Endodermal cell (in vitro differentiated cells): Measurements from ENCODE around the gene RPL10A. TPM values are rescaled to one million over a fixed set of nuclear protein-coding genes. Genes with fewer than 3 reads are reported as not detected.
"Not testable (repeated sequence)": the region's sequence is repeated elsewhere in the genome, so short reads cannot be mapped to it uniquely, and the experiment has no call there.

Experiments used
- DNase-seq: peaks from one replicate; pipeline ENCODE4 v3.0.0-alpha.2; 2017
- H3K27ac ChIP-seq: 2 replicates; pipeline ENCODE4 v1.5.1; 2013; ENCODE audit warnings: mild to moderate bottlenecking, low read depth, low read length, moderate library complexity
- H3K27me3 ChIP-seq: 2 replicates; pipeline ENCODE4 v1.6.1; 2013; ENCODE audit warnings: mild to moderate bottlenecking, low read length, moderate library complexity; ENCODE audit not compliant: insufficient read depth, control insufficient read depth, poor library complexity, severe bottlenecking
- H3K36me3 ChIP-seq: 2 replicates; pipeline ENCODE4 v1.7.0; 2013; ENCODE audit warnings: mild to moderate bottlenecking, low read length, moderate library complexity; ENCODE audit not compliant: control insufficient read depth, insufficient read depth
- H3K4me1 ChIP-seq: one replicate; pipeline ENCODE4 v1.7.0; 2013; ENCODE audit warnings: low read length; ENCODE audit not compliant: control insufficient read depth, insufficient read depth
- H3K4me3 ChIP-seq: 2 replicates; pipeline ENCODE4 v1.5.1; 2013; ENCODE audit warnings: mild to moderate bottlenecking, low read length, moderate library complexity
- H3K9ac ChIP-seq: 2 replicates; pipeline ENCODE4 v1.6.1; 2013; ENCODE audit warnings: mild to moderate bottlenecking, low read length, moderate library complexity; ENCODE audit not compliant: poor library complexity, severe bottlenecking; ENCODE audit errors: extremely low read depth
- H3K9me3 ChIP-seq: 2 replicates; pipeline ENCODE4 v1.6.1; 2013; ENCODE audit warnings: mild to moderate bottlenecking, low read length, moderate library complexity; ENCODE audit not compliant: control insufficient read depth
- H3K27ac Mint-ChIP-seq: 2 replicates; pipeline ENCODE4 v1.8.0; 2020; ENCODE audit warnings: mixed read lengths
- H3K27me3 Mint-ChIP-seq: 2 replicates; pipeline ENCODE4 v1.8.0; 2021; ENCODE audit warnings: mild to moderate bottlenecking, mixed read lengths; ENCODE audit not compliant: insufficient read depth
- H3K36me3 Mint-ChIP-seq: 2 replicates; pipeline ENCODE4 v1.8.0; 2020; ENCODE audit warnings: low read depth, mixed read lengths
- H3K4me1 Mint-ChIP-seq: 2 replicates; pipeline ENCODE4 v1.8.0; 2020; ENCODE audit warnings: mixed read lengths
- H3K4me3 Mint-ChIP-seq: 2 replicates; pipeline ENCODE4 v1.8.0; 2020; ENCODE audit warnings: mild to moderate bottlenecking, moderate library complexity, mixed read lengths
- H3K9me3 Mint-ChIP-seq: 2 replicates; pipeline ENCODE4 v1.8.0; 2020; ENCODE audit warnings: mild to moderate bottlenecking, mixed read lengths
- WGBS, 2 experiments: methylation state at CpG; one replicate each; pipeline versions ENCODE4 v1.1.5 to v1.1.7; 2013; ENCODE audit warnings: missing lambda C conversion rate in 2 of 2, mixed read lengths in 1 of 2; ENCODE audit not compliant: insufficient coverage in 1 of 2, insufficient read length in 1 of 2; 5-methylcytosine and 5-hydroxymethylcytosine counted together
- total RNA-seq, 2 donors: library from RNA; stranded (reverse); fragmentation: NEBNext Ultra II Directional in 1 of 2; extraction: Animal tissue kit (Norgen Biotek cat#: 25700) in 1 of 2; gene quantifications; 2 replicates in 1 of 2; 3 replicates in 1 of 2; pipeline ENCODE4 v1.2.1, GENCODE V29; 2021
- TF ChIP-seq, protein P1 (sequence below): fragments of 200-600 bp; sonication (generic); conservative IDR thresholded peaks from 2 replicates; pipeline ENCODE4 v1.5.0; 2021; ENCODE audit warnings: antibody characterized with exemption, mild to moderate bottlenecking

The RPL10A gene
- total RNA-seq, 2 donors from 2014 or later: 1,411 to 1,652 TPM

GRCh38 chr6:35515939-35516338 lies 47.7 kb downstream of the RPL10A start:
- H3K9me3 ChIP-seq, H3K9ac ChIP-seq, H3K27ac Mint-ChIP-seq, H3K4me1 Mint-ChIP-seq, H3K4me3 ChIP-seq, H3K36me3 Mint-ChIP-seq, H3K27me3 Mint-ChIP-seq, H3K4me3 Mint-ChIP-seq, H3K9me3 Mint-ChIP-seq, H3K36me3 ChIP-seq, H3K4me1 ChIP-seq, H3K27me3 ChIP-seq, H3K27ac ChIP-seq: not testable (repeated sequence)
- TF ChIP-seq, protein P1, sequence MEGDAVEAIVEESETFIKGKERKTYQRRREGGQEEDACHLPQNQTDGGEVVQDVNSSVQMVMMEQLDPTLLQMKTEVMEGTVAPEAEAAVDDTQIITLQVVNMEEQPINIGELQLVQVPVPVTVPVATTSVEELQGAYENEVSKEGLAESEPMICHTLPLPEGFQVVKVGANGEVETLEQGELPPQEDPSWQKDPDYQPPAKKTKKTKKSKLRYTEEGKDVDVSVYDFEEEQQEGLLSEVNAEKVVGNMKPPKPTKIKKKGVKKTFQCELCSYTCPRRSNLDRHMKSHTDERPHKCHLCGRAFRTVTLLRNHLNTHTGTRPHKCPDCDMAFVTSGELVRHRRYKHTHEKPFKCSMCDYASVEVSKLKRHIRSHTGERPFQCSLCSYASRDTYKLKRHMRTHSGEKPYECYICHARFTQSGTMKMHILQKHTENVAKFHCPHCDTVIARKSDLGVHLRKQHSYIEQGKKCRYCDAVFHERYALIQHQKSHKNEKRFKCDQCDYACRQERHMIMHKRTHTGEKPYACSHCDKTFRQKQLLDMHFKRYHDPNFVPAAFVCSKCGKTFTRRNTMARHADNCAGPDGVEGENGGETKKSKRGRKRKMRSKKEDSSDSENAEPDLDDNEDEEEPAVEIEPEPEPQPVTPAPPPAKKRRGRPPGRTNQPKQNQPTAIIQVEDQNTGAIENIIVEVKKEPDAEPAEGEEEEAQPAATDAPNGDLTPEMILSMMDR: peak; percentile 34
- peak; percentile 57 for DNase-seq
- WGBS, 2 experiments: 90 to 95% methylated on average over 6 of the region's 6 CpGs

DNA sequence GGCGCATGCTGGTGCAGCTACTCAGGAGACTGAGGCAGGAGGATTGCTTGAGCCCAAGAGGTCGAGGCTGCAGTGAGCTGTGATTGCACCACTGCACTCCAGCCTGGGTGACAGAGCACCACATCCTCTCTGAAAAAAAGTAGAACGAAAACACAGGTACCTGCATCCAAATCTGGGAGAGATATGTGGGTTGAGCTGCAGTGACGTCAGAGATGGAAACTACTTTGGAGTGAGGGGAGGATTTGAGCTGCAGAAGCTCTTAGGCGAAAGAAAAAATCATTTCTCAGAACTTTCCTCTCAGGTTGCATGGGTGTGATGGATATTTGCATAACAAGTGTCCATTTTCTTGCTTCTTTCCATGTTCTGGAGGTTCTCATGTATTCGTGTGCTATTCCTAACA lies 48.5 kb downstream of the RPL10A start:
- TF ChIP-seq, protein P1: no peak
- Histone ChIP-seq H3K27me3 (no peaks in the 10 kb centered on the region), H3K9me3 (no peaks in the 10 kb centered on the region), H3K27ac (no peak overlapping the region), H3K4me3 (no peak overlapping the region), H3K4me1 (no peaks in the 10 kb centered on the region), H3K36me3 (no peaks in the 10 kb centered on the region), H3K9ac (no peak overlapping the region)
- H3K4me3 Mint-ChIP-seq: no peak overlapping the region
- no peaks in the 10 kb centered on the region for H3K36me3 Mint-ChIP-seq
- no peaks in the 10 kb centered on the region for H3K9me3 Mint-ChIP-seq
- H3K27me3 Mint-ChIP-seq: no peaks in the 10 kb centered on the region
- H3K27ac Mint-ChIP-seq: no peak overlapping the region
- WGBS, 2 experiments: 74 to 91% methylated on average over 5 to 6 of the region's 6 CpGs
- no peaks in the 10 kb centered on the region for H3K4me1 Mint-ChIP-seq
- DNase-seq: no peak

GRCh38 chr6:35517978-35518377 lies 49.8 kb downstream of the RPL10A start:
- not testable (repeated sequence) for H3K27ac ChIP-seq, DNase-seq, H3K4me1 ChIP-seq, H3K36me3 Mint-ChIP-seq, H3K27me3 Mint-ChIP-seq, H3K4me3 Mint-ChIP-seq, H3K4me3 ChIP-seq, H3K9ac ChIP-seq, H3K27me3 ChIP-seq, H3K9me3 ChIP-seq, H3K4me1 Mint-ChIP-seq, H3K27ac Mint-ChIP-seq, H3K9me3 Mint-ChIP-seq, H3K36me3 ChIP-seq
- 78 to 92% methylated on average over 6 to 7 of the region's 7 CpGs for WGBS, 2 experiments

DNA sequence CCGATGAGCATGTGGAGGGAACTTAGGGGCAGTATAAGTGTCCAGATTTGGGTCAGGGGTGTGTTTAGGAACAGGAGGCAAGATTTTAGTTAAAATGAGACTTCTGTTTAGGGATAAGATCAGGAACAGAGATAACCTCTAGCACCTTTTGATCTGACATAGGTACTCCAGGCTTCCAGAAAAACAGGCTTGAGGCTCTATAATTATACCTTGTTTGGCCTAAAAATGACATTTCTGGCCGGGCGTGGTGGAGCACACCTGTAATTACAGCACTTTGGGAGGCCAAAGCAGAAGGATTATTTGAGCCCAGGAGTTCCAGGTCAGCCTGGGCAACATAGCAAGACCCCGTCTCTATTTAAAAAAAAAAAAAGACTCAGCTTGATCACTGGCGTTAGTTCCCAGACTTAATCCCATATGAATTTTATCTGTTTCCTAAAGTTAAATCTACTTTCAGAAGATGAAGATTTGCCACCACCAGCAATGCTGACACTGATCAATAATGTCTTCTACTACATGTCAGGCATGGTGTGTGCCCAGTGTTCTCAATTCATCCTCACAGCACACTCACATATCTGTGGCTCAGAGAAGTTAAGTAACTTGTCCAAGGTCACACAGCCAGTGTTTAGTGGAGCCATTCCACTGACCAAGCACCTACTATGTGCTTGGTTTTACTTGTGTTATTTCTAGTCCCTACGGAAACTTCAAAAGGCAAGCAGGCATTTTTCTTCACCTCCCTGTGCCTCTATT lies 50.5 kb downstream of the RPL10A start:
- Histone ChIP-seq H3K4me3 (no peak overlapping the region), H3K36me3 (no peaks in the 10 kb centered on the region), H3K4me1 (no peaks in the 10 kb centered on the region), H3K9ac (no peak overlapping the region), H3K27me3 (no peaks in the 10 kb centered on the region), H3K27ac (no peak overlapping the region), H3K9me3 (no peaks in the 10 kb centered on the region)
- H3K27me3 Mint-ChIP-seq: peaks cover 2% of the 10 kb centered on the region
- H3K36me3 Mint-ChIP-seq: no peaks in the 10 kb centered on the region
- DNase-seq: no peak
- TF ChIP-seq, protein P1: no peak
- 89 to 96% methylated on average over 6 of the region's 6 CpGs for WGBS, 2 experiments
- H3K27ac Mint-ChIP-seq: no peak overlapping the region
- H3K4me3 Mint-ChIP-seq: no peak overlapping the region
- peaks cover 2% of the 10 kb centered on the region for H3K4me1 Mint-ChIP-seq
- H3K9me3 Mint-ChIP-seq: no peaks in the 10 kb centered on the region
